Mesenchymal stem cell (in vitro differentiated cells and primary cell): ENCODE measurements around the gene ERVH48-1.
A peak's percentile ranks its signal among the peaks of the same experiment; 100 is the strongest.

Experiments used
- DNase-seq: peaks from one replicate; pipeline ENCODE4 v3.0.0-alpha.2; 2013
- H2AFZ ChIP-seq: one replicate; pipeline ENCODE4 v1.6.1; 2013; ENCODE audit warnings: low read depth, mild to moderate bottlenecking, control low read depth, inconsistent platforms, low read length, moderate library complexity
- H2AK5ac ChIP-seq: 2 replicates; pipeline ENCODE4 v1.6.1; 2013; ENCODE audit warnings: low read length, moderate library complexity, mild to moderate bottlenecking, inconsistent platforms; ENCODE audit not compliant: severe bottlenecking
- H2BK120ac ChIP-seq: one replicate; pipeline ENCODE4 v1.6.1; 2013; ENCODE audit warnings: low read depth, mild to moderate bottlenecking, inconsistent platforms, low read length, moderate library complexity
- H2BK12ac ChIP-seq, 2 experiments: one replicate each; pipeline ENCODE4 v1.6.1; 2013; ENCODE audit warnings: inconsistent platforms in 2 of 2, low read length in 2 of 2, mild to moderate bottlenecking in 2 of 2, moderate library complexity in 2 of 2, control low read depth in 1 of 2
- H2BK15ac ChIP-seq: one replicate; pipeline ENCODE4 v1.6.1; 2013; ENCODE audit warnings: mild to moderate bottlenecking, low read depth, inconsistent platforms; ENCODE audit not compliant: poor library complexity, severe bottlenecking
- H2BK5ac ChIP-seq: 2 replicates; pipeline ENCODE4 v1.6.1; 2013; ENCODE audit warnings: low read depth, mild to moderate bottlenecking, low read length, control low read depth, inconsistent platforms; ENCODE audit not compliant: poor library complexity, severe bottlenecking
- H3K14ac ChIP-seq, 2 experiments: one replicate each; pipeline ENCODE4 v1.6.1; 2013; ENCODE audit warnings: inconsistent platforms in 2 of 2, low read length in 2 of 2, control low read depth in 1 of 2, mild to moderate bottlenecking in 1 of 2, moderate library complexity in 1 of 2
- H3K18ac ChIP-seq, 2 experiments: one replicate each; pipeline ENCODE4 v1.6.1; 2013; ENCODE audit warnings: inconsistent platforms in 2 of 2, low read length in 2 of 2, control low read depth in 1 of 2, low read depth in 1 of 2, mild to moderate bottlenecking in 1 of 2
- H3K23ac ChIP-seq, 2 experiments: one replicate each; pipeline ENCODE4 v1.6.1; 2013; ENCODE audit warnings: inconsistent platforms in 2 of 2, low read length in 2 of 2, mild to moderate bottlenecking in 2 of 2, moderate library complexity in 2 of 2, control low read depth in 1 of 2
- H3K27ac ChIP-seq: 2 replicates; pipeline ENCODE4 v1.5.1; 2013; ENCODE audit warnings: mild to moderate bottlenecking, moderate library complexity, low read length, control low read depth, inconsistent platforms; ENCODE audit not compliant: poor library complexity, severe bottlenecking
- H3K27me3 ChIP-seq, 2 experiments: 2 replicates each; pipeline versions ENCODE4 v1.6.1 to v1.7.0; 2013; ENCODE audit warnings: low read length in 2 of 2, mild to moderate bottlenecking in 2 of 2, moderate library complexity in 2 of 2, control low read depth in 1 of 2, inconsistent platforms in 1 of 2; ENCODE audit not compliant: control insufficient read depth in 1 of 2, insufficient read depth in 1 of 2
- H3K36me3 ChIP-seq, 2 experiments: 2 replicates each; pipeline versions ENCODE4 v1.6.1 to v1.7.0; 2013; ENCODE audit warnings: low read length in 2 of 2, control low read depth in 1 of 2, inconsistent platforms in 1 of 2, low read depth in 1 of 2, mild to moderate bottlenecking in 1 of 2; ENCODE audit not compliant: insufficient read depth in 2 of 2, control insufficient read depth in 1 of 2
- H3K4ac ChIP-seq, 2 experiments: one replicate each; pipeline ENCODE4 v1.6.1; 2013; ENCODE audit warnings: inconsistent platforms in 2 of 2, low read length in 2 of 2, mild to moderate bottlenecking in 2 of 2, moderate library complexity in 2 of 2, control low read depth in 1 of 2, low read depth in 1 of 2
- H3K4me1 ChIP-seq: 2 replicates; pipeline ENCODE4 v1.6.1; 2013; ENCODE audit warnings: low read depth, low read length, control low read depth; ENCODE audit not compliant: control insufficient read depth, insufficient read depth
- H3K4me2 ChIP-seq: 2 replicates; pipeline ENCODE4 v1.6.1; 2013; ENCODE audit warnings: low read length, mild to moderate bottlenecking, inconsistent platforms; ENCODE audit not compliant: poor library complexity, severe bottlenecking
- H3K4me3 ChIP-seq, 2 experiments: 2 replicates each; pipeline versions ENCODE4 v1.5.1 to v1.7.0; 2013; ENCODE audit warnings: low read length in 2 of 2, mild to moderate bottlenecking in 2 of 2, control low read depth in 1 of 2, low read depth in 1 of 2; ENCODE audit not compliant: insufficient read depth in 1 of 2
- H3K79me1 ChIP-seq: replicated peaks from 2 replicates; pipeline ENCODE4 v1.6.1; 2013; ENCODE audit warnings: mild to moderate bottlenecking, control low read depth, low read length, inconsistent platforms; ENCODE audit not compliant: poor library complexity, severe bottlenecking
- H3K9ac ChIP-seq: 2 replicates; pipeline ENCODE4 v1.7.0; 2013; ENCODE audit warnings: mild to moderate bottlenecking, low read length, moderate library complexity
- H3K9me3 ChIP-seq: 2 replicates; pipeline ENCODE4 v1.7.0; 2013; ENCODE audit warnings: mild to moderate bottlenecking, low read length; ENCODE audit not compliant: control insufficient read depth
- H4K8ac ChIP-seq: one replicate; pipeline ENCODE4 v1.6.1; 2013; ENCODE audit warnings: inconsistent platforms, mild to moderate bottlenecking, low read length, moderate library complexity
- H4K91ac ChIP-seq: one replicate; pipeline ENCODE4 v1.6.1; 2013; ENCODE audit warnings: mild to moderate bottlenecking, low read length, inconsistent platforms
- WGBS: methylation state at CpG from one replicate; pipeline ENCODE4 v1.1.7; 2013; ENCODE audit warnings: mixed read lengths; 5-methylcytosine and 5-hydroxymethylcytosine counted together

Gene ERVH48-1

DNA sequence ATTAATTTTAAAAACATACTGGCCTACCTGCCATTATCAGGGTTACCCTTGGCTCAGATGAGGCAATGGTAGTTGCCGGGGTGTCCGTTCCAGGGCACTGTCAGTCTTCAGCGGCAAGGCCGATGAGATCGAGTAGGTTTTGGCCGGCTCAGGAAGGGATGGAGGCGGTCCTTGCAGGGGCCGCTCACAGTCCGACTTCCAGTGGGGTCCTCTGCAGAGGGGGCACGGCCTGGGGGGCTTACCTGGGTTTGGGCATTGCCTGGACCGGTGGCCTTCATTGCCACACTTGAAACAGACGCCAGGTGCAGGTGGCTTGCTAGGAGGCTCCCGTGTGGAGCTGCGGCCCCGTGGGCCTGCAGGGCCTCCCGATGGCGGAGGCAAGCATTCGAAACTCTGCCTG, 2.5 kb downstream of the ERVH48-1 start:
- DNase-seq, result no peak
- 95% methylated on average over 12 of the region's 18 CpGs for WGBS

GRCh38 chr21:42921927-42922326, 3.5 kb downstream of the ERVH48-1 start:
- no peak overlapping the region for H4K91ac ChIP-seq
- H3K4me2 ChIP-seq, result no peak overlapping the region
- no peak overlapping the region for H3K14ac ChIP-seq
- no peak overlapping the region for H3K27ac ChIP-seq
- no peak overlapping the region for H3K4me3 ChIP-seq
- no peak overlapping the region for H2BK120ac ChIP-seq
- no peak overlapping the region for H4K8ac ChIP-seq
- no peak overlapping the region for H2BK15ac ChIP-seq
- no peak overlapping the region for H2AFZ ChIP-seq
- no peak overlapping the region for H2AK5ac ChIP-seq
- H3K79me1 ChIP-seq, result peaks cover 4% of the 10 kb centered on the region
- no peak overlapping the region for H3K23ac ChIP-seq
- H3K4me1 ChIP-seq, result peaks cover 6% of the 10 kb centered on the region
- no peaks in the 10 kb centered on the region for H3K27me3 ChIP-seq
- no peaks in the 10 kb centered on the region for H3K36me3 ChIP-seq
- H2BK5ac ChIP-seq, result no peak overlapping the region
- H3K9ac ChIP-seq, result no peak overlapping the region
- H2BK12ac ChIP-seq, result no peak overlapping the region
- no peak for DNase-seq
- 94% methylated on average over 4 of the region's 4 CpGs for WGBS
- H3K9me3 ChIP-seq, result no peaks in the 10 kb centered on the region
- H3K4ac ChIP-seq, result no peak overlapping the region
- no peak overlapping the region for H3K18ac ChIP-seq

More for the DNA sequence above, 2.5 kb downstream of the ERVH48-1 start:
- Histone ChIP-seq H3K9me3 (no peaks in the 10 kb centered on the region), H2AK5ac (no peak overlapping the region), H3K36me3 (peaks cover 0 to 3% of the 10 kb centered on the region in 2 experiments), H3K4me1 (peaks cover 6% of the 10 kb centered on the region), H3K18ac (no peak overlapping the region), H4K91ac (peak overlapping the region; percentile 41), H2BK15ac (no peak overlapping the region), H3K27me3 (no peaks in the 10 kb centered on the region), H2BK120ac (no peak overlapping the region), H3K9ac (no peak overlapping the region), H2AFZ (no peak overlapping the region), H2BK5ac (no peak overlapping the region), H3K4me3 (no peak overlapping the region), H3K23ac (no peak overlapping the region), H2BK12ac (no peak overlapping the region), H3K4ac (no peak overlapping the region), H3K4me2 (no peak overlapping the region), H4K8ac (peak overlapping the region; percentile 56), H3K14ac (no peak overlapping the region), H3K79me1 (peaks cover 4% of the 10 kb centered on the region), H3K27ac (no peak overlapping the region)

DNA sequence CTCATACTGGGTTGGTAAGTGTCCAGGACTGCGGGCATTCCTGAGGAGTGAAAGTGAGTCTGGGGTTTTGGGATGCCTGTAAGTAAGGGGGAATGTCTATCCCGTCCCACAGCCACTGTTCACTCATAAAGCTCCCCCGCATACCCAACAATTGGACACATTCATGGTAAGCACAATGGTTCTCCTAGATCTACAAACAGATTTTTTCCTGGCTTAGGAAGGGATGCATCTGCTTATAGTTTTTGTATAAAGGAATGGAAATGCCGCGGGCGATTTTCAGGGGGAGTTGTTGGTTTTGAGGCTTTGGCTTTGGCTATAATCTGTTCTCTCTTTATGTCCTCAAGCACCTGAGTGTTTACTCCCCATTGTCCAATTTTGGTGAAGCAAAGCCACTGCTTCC, 7.1 kb downstream of the ERVH48-1 start:
- no peak for DNase-seq
- H2AFZ ChIP-seq, result no peak overlapping the region
- no peak overlapping the region for H3K14ac ChIP-seq
- 100% methylated on average over 3 of the region's 6 CpGs for WGBS
- no peak overlapping the region for H2AK5ac ChIP-seq
- no peak overlapping the region for H3K18ac ChIP-seq
- no peak overlapping the region for H2BK15ac ChIP-seq
- H3K9ac ChIP-seq, result no peak overlapping the region
- H3K4me3 ChIP-seq, result no peak overlapping the region
- H4K8ac ChIP-seq, result no peak overlapping the region
- H3K4me2 ChIP-seq, result no peak overlapping the region
- no peaks in the 10 kb centered on the region for H3K27me3 ChIP-seq
- no peak overlapping the region for H2BK12ac ChIP-seq
- peaks cover under 1 to 8% of the 10 kb centered on the region in 2 experiments for H3K36me3 ChIP-seq
- H4K91ac ChIP-seq, result no peak overlapping the region
- H2BK5ac ChIP-seq, result no peak overlapping the region
- H3K4ac ChIP-seq, result no peak overlapping the region
- H3K9me3 ChIP-seq, result no peaks in the 10 kb centered on the region
- no peaks in the 10 kb centered on the region for H3K79me1 ChIP-seq
- H3K23ac ChIP-seq, result no peak overlapping the region
- H2BK120ac ChIP-seq, result no peak overlapping the region
- H3K4me1 ChIP-seq, result peaks cover 5% of the 10 kb centered on the region
- H3K27ac ChIP-seq, result no peak overlapping the region

DNA sequence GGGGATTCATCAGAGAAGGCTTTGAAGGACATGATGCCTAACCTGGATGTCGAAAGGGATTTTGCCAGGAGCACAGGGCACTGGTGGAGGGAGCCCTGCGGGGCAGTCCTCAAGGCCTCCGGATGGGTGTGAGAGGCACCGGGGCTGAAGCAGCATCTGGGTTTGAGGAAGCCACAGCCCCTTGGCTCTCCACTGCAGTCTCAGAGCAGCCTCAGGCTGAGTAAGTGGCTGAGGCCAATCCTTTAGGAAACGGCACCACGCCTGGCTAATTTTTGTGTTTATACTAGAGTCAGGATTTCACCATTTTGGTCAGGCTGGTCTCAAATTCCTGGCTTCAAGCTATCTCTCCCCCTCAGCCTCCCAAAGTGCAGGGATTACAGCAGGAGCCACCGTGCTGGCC, 12.0 kb downstream of the ERVH48-1 start:
- no peaks in the 10 kb centered on the region for H3K9me3 ChIP-seq
- no peak overlapping the region for H4K8ac ChIP-seq
- peak overlapping the region; percentile 35 for H2AK5ac ChIP-seq
- H3K27me3 ChIP-seq, result no peaks in the 10 kb centered on the region
- no peak overlapping the region for H3K27ac ChIP-seq
- no peak overlapping the region for H2AFZ ChIP-seq
- H3K14ac ChIP-seq, result no peak overlapping the region
- no peak overlapping the region for H4K91ac ChIP-seq
- peaks cover 11% of the 10 kb centered on the region for H3K79me1 ChIP-seq
- H2BK120ac ChIP-seq, result no peak overlapping the region
- no peak overlapping the region for H3K4me3 ChIP-seq
- no peak overlapping the region for H3K18ac ChIP-seq
- no peak overlapping the region for H3K4ac ChIP-seq
- no peak overlapping the region for H2BK5ac ChIP-seq
- H2BK15ac ChIP-seq, result no peak overlapping the region
- H3K9ac ChIP-seq, result no peak overlapping the region
- WGBS, result 80% methylated on average over 7 of the region's 7 CpGs
- peaks cover 41 to 42% of the 10 kb centered on the region in 2 experiments for H3K36me3 ChIP-seq
- DNase-seq, result no peak
- H2BK12ac ChIP-seq, result no peak overlapping the region
- H3K23ac ChIP-seq, result no peak overlapping the region
- H3K4me2 ChIP-seq, result no peak overlapping the region
- H3K4me1 ChIP-seq, result peaks cover 7% of the 10 kb centered on the region
